DND-41 (cell line): ENCODE results near the gene CHP1.

ENCODE experiments used
- EZH2 ChIP-seq: IDR thresholded peaks from 3 replicates; pipeline ENCODE4 v1.6.1; 2012; ENCODE audit warnings: borderline replicate concordance, low read depth, mild to moderate bottlenecking, moderate library complexity, low read length, inconsistent platforms; ENCODE audit not compliant: severe bottlenecking
- TF ChIP-seq, protein P1 (sequence below): IDR thresholded peaks from 2 replicates; pipeline ENCODE4 v1.5.1; 2012; ENCODE audit warnings: borderline replicate concordance, low read length, moderate library complexity, mild to moderate bottlenecking; ENCODE audit not compliant: poor library complexity, severe bottlenecking; ENCODE audit errors: extremely low read depth

DNA sequence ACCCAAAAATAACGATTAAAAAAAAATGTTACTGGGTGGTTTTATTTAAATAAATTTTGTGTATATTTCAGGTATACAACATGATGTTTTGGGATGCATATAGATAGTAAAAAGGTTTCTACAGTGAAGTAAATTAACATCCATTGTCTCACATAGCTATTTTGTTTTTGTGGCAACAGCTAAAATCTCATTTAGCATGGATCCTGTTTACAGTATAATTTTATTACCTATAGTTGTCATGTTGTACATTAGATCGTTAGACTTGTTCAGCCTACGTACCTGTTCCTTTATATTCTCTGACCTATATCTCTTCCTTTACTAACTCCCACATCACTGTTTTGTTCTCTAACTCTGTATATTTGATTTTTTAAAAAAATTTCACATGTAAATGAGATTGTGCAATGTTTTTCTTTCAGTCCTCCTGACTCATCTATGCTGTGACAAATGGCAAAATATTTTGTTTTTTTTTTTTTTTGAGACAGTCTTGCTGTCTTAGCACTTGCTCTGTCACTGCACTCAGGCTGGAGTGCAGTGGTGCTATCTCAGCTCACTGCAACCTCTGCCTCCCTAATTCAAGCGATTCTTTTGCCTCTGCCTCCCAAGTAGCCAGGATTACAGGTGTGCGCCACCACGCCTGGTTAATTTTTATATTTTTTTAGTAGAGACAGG is 55.7 kb downstream of the CHP1 start:
- TF ChIP-seq, protein P1, sequence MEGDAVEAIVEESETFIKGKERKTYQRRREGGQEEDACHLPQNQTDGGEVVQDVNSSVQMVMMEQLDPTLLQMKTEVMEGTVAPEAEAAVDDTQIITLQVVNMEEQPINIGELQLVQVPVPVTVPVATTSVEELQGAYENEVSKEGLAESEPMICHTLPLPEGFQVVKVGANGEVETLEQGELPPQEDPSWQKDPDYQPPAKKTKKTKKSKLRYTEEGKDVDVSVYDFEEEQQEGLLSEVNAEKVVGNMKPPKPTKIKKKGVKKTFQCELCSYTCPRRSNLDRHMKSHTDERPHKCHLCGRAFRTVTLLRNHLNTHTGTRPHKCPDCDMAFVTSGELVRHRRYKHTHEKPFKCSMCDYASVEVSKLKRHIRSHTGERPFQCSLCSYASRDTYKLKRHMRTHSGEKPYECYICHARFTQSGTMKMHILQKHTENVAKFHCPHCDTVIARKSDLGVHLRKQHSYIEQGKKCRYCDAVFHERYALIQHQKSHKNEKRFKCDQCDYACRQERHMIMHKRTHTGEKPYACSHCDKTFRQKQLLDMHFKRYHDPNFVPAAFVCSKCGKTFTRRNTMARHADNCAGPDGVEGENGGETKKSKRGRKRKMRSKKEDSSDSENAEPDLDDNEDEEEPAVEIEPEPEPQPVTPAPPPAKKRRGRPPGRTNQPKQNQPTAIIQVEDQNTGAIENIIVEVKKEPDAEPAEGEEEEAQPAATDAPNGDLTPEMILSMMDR, result no peak
- no peak for TF ChIP-seq EZH2
